ENCODE data around the gene SORCS2. TPM values are rescaled to one million over a fixed set of nuclear protein-coding genes. Genes with fewer than 3 reads are reported as not detected.

Gene SORCS2
- total RNA-seq, 1 donor from 2014 or later: 5.2 TPM

GRCh38 chr4:7244751-7245320 lies 52.5 kb downstream of the SORCS2 start:
- Mint-ChIP-seq H3K4me3 (no peak overlapping the region), H3K36me3 (no peaks in the 10 kb centered on the region), H3K27ac (no peak overlapping the region), H3K9me3 (peaks cover 8% of the 10 kb centered on the region), H3K27me3 (ENCODE audit: insufficient read depth, low read depth) (peaks cover 5% of the 10 kb centered on the region), H3K4me1 (peaks cover 10% of the 10 kb centered on the region)
- H3K4me1 ChIP-seq: peaks cover 6% of the 10 kb centered on the region
- no peak overlapping the region for H3K27ac ChIP-seq
- no peaks in the 10 kb centered on the region for H3F3A ChIP-seq (ENCODE audit: low read depth)
- no peak overlapping the region for H2AFZ ChIP-seq (replicated peaks)
- H3K79me2 ChIP-seq (ENCODE audit: low read depth): no peaks in the 10 kb centered on the region
- TF ChIP-seq EZH2phosphoT487 (IDR thresholded peaks at IDR 0.05) (no peak), CTCF (IDR thresholded peaks at IDR 0.05) (no peak)
- H3K4me2 ChIP-seq: no peak overlapping the region
- H3K9me3 ChIP-seq (ENCODE audit: low read depth): no peaks in the 10 kb centered on the region
- H4K20me1 ChIP-seq (ENCODE audit: low read depth): peaks cover 6% of the 10 kb centered on the region
- no peak overlapping the region for H3K4me3 ChIP-seq
- no peak overlapping the region for H3K9ac ChIP-seq
- no peaks in the 10 kb centered on the region for H3K27me3 ChIP-seq
- DNase-seq (ENCODE audit: low spot score): no peak
- no peaks in the 10 kb centered on the region for H3K36me3 ChIP-seq

GRCh38 chr4:7247521-7247920 lies 55.2 kb downstream of the SORCS2 start:
- no peaks in the 10 kb centered on the region for H3K79me2 ChIP-seq (ENCODE audit: low read depth)
- H2AFZ ChIP-seq (replicated peaks): no peak overlapping the region
- Mint-ChIP-seq H3K36me3 (no peaks in the 10 kb centered on the region), H3K27ac (no peak overlapping the region), H3K4me1 (peaks cover 16% of the 10 kb centered on the region), H3K27me3 (ENCODE audit: insufficient read depth, low read depth) (peaks cover 2% of the 10 kb centered on the region), H3K9me3 (peaks cover 8% of the 10 kb centered on the region), H3K4me3 (no peak overlapping the region)
- H3K27me3 ChIP-seq: no peaks in the 10 kb centered on the region
- H3K4me2 ChIP-seq: no peak overlapping the region
- H3K9ac ChIP-seq: no peak overlapping the region
- H3K27ac ChIP-seq: no peak overlapping the region
- H3K36me3 ChIP-seq: no peaks in the 10 kb centered on the region
- H3K9me3 ChIP-seq (ENCODE audit: low read depth): no peaks in the 10 kb centered on the region
- H3F3A ChIP-seq (ENCODE audit: low read depth): no peaks in the 10 kb centered on the region
- no peak for DNase-seq (ENCODE audit: low spot score)
- peaks cover 2% of the 10 kb centered on the region for H3K4me1 ChIP-seq
- no peak overlapping the region for H3K4me3 ChIP-seq
- TF ChIP-seq CTCF (IDR thresholded peaks at IDR 0.05) (no peak), EZH2 (IDR thresholded peaks at IDR 0.05) (no peak), EZH2phosphoT487 (IDR thresholded peaks at IDR 0.05) (no peak)
- peaks cover 4% of the 10 kb centered on the region for H4K20me1 ChIP-seq (ENCODE audit: low read depth)

- H3K4me3 ChIP-seq: no peak overlapping the region
- H3K27ac ChIP-seq: no peak overlapping the region
- no peaks in the 10 kb centered on the region for H3K36me3 ChIP-seq
- Mint-ChIP-seq H3K36me3 (no peaks in the 10 kb centered on the region), H3K4me1 (peaks cover 16% of the 10 kb centered on the region), H3K9me3 (peaks cover 8% of the 10 kb centered on the region), H3K4me3 (no peak overlapping the region), H3K27me3 (ENCODE audit: insufficient read depth, low read depth) (peaks cover 2% of the 10 kb centered on the region), H3K27ac (no peak overlapping the region)
- DNase-seq (ENCODE audit: low spot score): no peak
- no peak for TF ChIP-seq EZH2phosphoT487 (IDR thresholded peaks at IDR 0.05)
- TF ChIP-seq CTCF (IDR thresholded peaks at IDR 0.05): no peak
- no peak overlapping the region for H3K4me2 ChIP-seq
- H3K9ac ChIP-seq: no peak overlapping the region
- no peaks in the 10 kb centered on the region for H3K9me3 ChIP-seq (ENCODE audit: low read depth)
- H3K79me2 ChIP-seq (ENCODE audit: low read depth): no peaks in the 10 kb centered on the region
- H2AFZ ChIP-seq (replicated peaks): no peak overlapping the region
- H4K20me1 ChIP-seq (ENCODE audit: low read depth): peaks cover 4% of the 10 kb centered on the region
- no peaks in the 10 kb centered on the region for H3F3A ChIP-seq (ENCODE audit: low read depth)
- peaks cover 6% of the 10 kb centered on the region for H3K4me1 ChIP-seq
- H3K27me3 ChIP-seq: no peaks in the 10 kb centered on the region
These were observed 55.6 kb downstream of the SORCS2 start for GRCh38 chr4:7247946-7248345.

Measured in neural progenitor cell (in vitro differentiated cells).